Measurements from ENCODE around the gene FILIP1. TPM values are rescaled to one million over a fixed set of nuclear protein-coding genes. Genes with fewer than 3 reads are reported as not detected.

Gene FILIP1
- polyA plus RNA-seq, 1 of the 3 experiments (the other 2 are of a cell fraction), result 0.03 TPM

DNA sequence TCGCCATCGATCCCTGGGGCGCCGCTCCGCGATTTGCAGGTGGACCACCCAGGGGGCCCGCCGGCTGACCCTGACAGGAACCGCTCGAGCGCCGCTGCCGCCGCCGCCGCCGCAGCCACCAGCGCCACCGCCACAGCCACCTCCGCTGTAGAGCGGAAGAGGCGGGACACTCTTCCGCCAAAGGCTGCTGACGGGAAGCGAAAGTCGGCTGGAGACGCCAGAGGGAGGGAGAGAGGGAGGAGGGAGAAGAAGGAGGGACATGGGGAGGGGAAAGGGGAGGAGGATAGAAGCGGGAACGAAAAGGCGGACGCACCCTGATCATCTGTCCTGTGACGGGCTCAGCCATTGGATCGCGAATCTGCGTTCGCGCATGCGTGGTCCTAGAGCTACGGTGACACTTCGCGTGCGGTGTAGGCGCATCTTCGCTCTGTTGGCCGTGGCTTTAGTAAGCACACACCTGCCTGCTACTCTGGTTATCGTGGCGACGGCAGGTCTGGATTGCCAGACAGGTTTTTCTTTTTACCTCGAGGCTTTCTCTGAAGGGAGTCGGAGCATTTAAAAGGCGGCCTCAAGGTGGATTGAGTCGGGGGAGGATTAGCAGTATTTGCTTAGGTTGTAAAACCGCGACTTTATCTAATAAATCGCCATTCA, 208.8 kb downstream of the FILIP1 start, which contains the start of gene TMEM30A (continued):
- TF ChIP-seq GABPA (IDR thresholded peaks at IDR 0.05; ENCODE audit: low read depth) (peak; percentile 91), RFX5 (IDR thresholded peaks at IDR 0.05; ENCODE audit: low read length) (no peak), CHD2 (IDR thresholded peaks at IDR 0.05; ENCODE audit: low read length, partially characterized antibody) (peak; percentile 42), TAF1 (IDR thresholded peaks at IDR 0.05; ENCODE audit: borderline replicate concordance, low read depth, low read length) (peak; percentile 34; the same call in 1 of the 2 replicates), SIN3A (IDR thresholded peaks at IDR 0.05; ENCODE audit: borderline replicate concordance, low read depth, low read length) (0 out of 2 replicates have a peak, but pooled peaks have one; percentile 68), FOXM1 (IDR thresholded peaks at IDR 0.05; ENCODE audit: low read depth) (no peak), MEF2A (IDR thresholded peaks at IDR 0.05; ENCODE audit: borderline replicate concordance, low read depth) (no peak), USF2 (IDR thresholded peaks at IDR 0.05; ENCODE audit: borderline replicate concordance, low read depth, low read length) (peak; percentile 59; the same call in 1 of the 2 replicates)
- TF ChIP-seq, protein P1, sequence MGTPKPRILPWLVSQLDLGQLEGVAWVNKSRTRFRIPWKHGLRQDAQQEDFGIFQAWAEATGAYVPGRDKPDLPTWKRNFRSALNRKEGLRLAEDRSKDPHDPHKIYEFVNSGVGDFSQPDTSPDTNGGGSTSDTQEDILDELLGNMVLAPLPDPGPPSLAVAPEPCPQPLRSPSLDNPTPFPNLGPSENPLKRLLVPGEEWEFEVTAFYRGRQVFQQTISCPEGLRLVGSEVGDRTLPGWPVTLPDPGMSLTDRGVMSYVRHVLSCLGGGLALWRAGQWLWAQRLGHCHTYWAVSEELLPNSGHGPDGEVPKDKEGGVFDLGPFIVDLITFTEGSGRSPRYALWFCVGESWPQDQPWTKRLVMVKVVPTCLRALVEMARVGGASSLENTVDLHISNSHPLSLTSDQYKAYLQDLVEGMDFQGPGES (IDR thresholded peaks at IDR 0.05; ENCODE audit: low read depth, low read length), result no peak

DNA sequence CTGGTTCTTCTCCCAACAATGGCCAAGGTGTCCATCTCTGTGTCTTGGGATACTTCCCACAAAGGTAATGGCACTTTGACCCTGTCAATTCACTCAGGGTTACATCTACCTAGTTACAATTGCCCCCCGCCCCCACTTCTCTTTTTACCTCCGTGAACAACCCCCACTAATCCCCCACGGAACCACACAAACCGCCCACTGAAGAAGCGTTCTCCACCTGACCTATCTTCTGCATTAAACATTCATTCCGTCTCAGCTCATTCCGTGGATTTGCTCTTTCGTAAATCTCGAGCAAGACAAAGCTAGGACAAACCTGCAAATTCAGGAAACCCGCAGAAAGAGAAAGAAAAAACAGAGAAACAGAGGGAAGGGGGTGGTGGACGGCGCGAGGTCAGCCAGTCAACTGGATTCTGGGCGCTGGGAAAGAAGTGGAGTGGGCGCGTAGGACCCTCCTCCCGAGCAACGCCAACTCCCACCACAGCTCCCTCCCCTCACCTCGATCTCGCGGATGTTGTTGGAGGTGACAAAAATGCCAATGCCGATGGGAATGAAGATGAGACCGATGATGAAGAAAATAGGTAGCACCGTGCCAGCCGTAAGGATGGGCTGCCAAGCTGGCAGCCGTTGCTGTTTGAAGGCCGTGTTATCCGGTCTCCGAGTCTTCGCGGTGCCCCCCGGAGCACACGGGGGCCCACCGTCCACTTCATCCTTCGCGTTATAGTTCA, 209.5 kb downstream of the FILIP1 start:
- Histone ChIP-seq H3K9me2 (no peaks in the 10 kb centered on the region), H3K36me3 (replicated peaks in 1 of 2; ENCODE audit: control insufficient read depth in 1 of 2, insufficient read depth in 2 of 2, low read length in 1 of 2) (peaks cover 0 to 8% of the 10 kb centered on the region in 2 experiments), H3K9me3 (no peaks in the 10 kb centered on the region), H3K79me2 (ENCODE audit: insufficient read depth) (peaks cover 67% of the 10 kb centered on the region), H3K27ac (ENCODE audit: low read depth in 2 of 2, low read length in 1 of 2) (peak overlapping the region; percentile 83 to 90), H3K9ac (peak overlapping the region; percentile 88), H3K4me3 (ENCODE audit: low read depth in 2 of 2, low read length in 1 of 2) (peak overlapping the region; percentile 83 to 88), H3K27me3 (ENCODE audit: insufficient read depth) (no peaks in the 10 kb centered on the region), H3K4me1 (ENCODE audit: control insufficient read depth in 1 of 2, insufficient read depth in 2 of 2, low read depth in 1 of 2, low read length in 1 of 2) (peaks cover 14 to 17% of the 10 kb centered on the region in 2 experiments; a peak in 3 of 4 replicates), H2AFZ (ENCODE audit: low read depth) (peak overlapping the region; percentile 66), H4K20me1 (ENCODE audit: insufficient read depth) (peaks cover 44% of the 10 kb centered on the region), H3F3A (replicated peaks; ENCODE audit: insufficient read depth) (peaks cover 7% of the 10 kb centered on the region), H3K4me2 (peak overlapping the region; percentile 82)
- CTCF ChIA-PET, result interaction anchor here (0.6 to 1.6 kb wide), 5 partner anchors 13 to 66 kb away, joined by 3 to 5 read pairs (median 3); no protein-coding TSS in a partner anchor
- POLR2A ChIA-PET, result no interaction called here
- under 1% methylated on average over 30 of the region's 36 CpGs for WGBS (ENCODE audit: low lambda C conversion rate)
- DNase-seq, result peak; percentile 53
- no peak for TF ChIP-seq SMC3 (IDR thresholded peaks at IDR 0.05; ENCODE audit: low read depth, low read length)
- 0 out of 2 replicates have a peak, but pooled peaks have one; percentile 12 for TF ChIP-seq NFIC (IDR thresholded peaks at IDR 0.05; ENCODE audit: borderline replicate concordance)
